Left ventricle myocardium superior (tissue), 1 donor: ENCODE data around the gene JUP. TPM values are rescaled to one million over a fixed set of nuclear protein-coding genes. Genes with fewer than 3 reads are reported as not detected.

Experiments used
- ATAC-seq: fragments of 200-7000 bp; cut with Tn5 transposase; one replicate; pipeline ENCODE4 v1.9.1; 2020; ENCODE audit warnings: mild to moderate bottlenecking, moderate library complexity
- DNase-seq: peaks from one replicate; pipeline ENCODE4 v3.0.0-alpha.2; 2020
- intact Hi-C: fragments of 100-400 bp; cut with micrococcal nuclease; formaldehyde crosslinking; loops from one replicate; pipeline ENCODE4 v1.11.0; 2022
- total RNA-seq: library from RNA; stranded (reverse); fragmentation: NEBNext Ultra II Directional; extraction: Animal tissue kit (Norgen Biotek cat#: 25700); gene quantifications from one replicate; pipeline ENCODE4 v1.2.1, GENCODE V29; 2021
- donor health status: DM: no; HTN: yes; CAD: no; lungs with severe emphysema.

JUP gene
- total RNA-seq, 1 donor from 2014 or later = 217 TPM

GRCh38 chr17:41767324-41768042 is 19.0 kb downstream of the JUP start:
- intact Hi-C loops = no loop called here
- no peak for DNase-seq
- ATAC-seq = no peak

GRCh38 chr17:41766135-41766534 is 20.4 kb downstream of the JUP start:
- intact Hi-C loops = no loop called here
- no peak for DNase-seq
- ATAC-seq = no peak

- ATAC-seq (no peak), DNase-seq (no peak)
- intact Hi-C loops = no loop called here
Observed at GRCh38 chr17:41763327-41763726, 23.2 kb downstream of the JUP start.

GRCh38 chr17:41762841-41763240 is 23.7 kb downstream of the JUP start:
- ATAC-seq (no peak), DNase-seq (no peak)
- intact Hi-C loops = no loop called here

GRCh38 chr17:41762391-41762790 is 24.1 kb downstream of the JUP start:
- DNase-seq = no peak
- no peak for ATAC-seq
- intact Hi-C loops = no loop called here

- DNase-seq (no peak), ATAC-seq (no peak)
- intact Hi-C loops = no loop called here
Observed at GRCh38 chr17:41760878-41761277, 25.6 kb downstream of the JUP start.

GRCh38 chr17:41758601-41759000 is 27.9 kb downstream of the JUP start:
- ATAC-seq (no peak), DNase-seq (no peak)
- intact Hi-C loops = no loop called here

GRCh38 chr17:41754066-41754465 is 32.4 kb downstream of the JUP start:
- intact Hi-C loops = no loop called here
- no peak for DNase-seq
- ATAC-seq = peak; percentile 5

- intact Hi-C loops = no loop called here
- DNase-seq (no peak), ATAC-seq (no peak)
Observed at GRCh38 chr17:41751288-41751687, 35.2 kb downstream of the JUP start.

GRCh38 chr17:41750862-41751261 is 35.6 kb downstream of the JUP start:
- intact Hi-C loops = no loop called here
- no peak for ATAC-seq
- no peak for DNase-seq

- ATAC-seq = no peak
- DNase-seq = no peak
- intact Hi-C loops = no loop called here
Observed at GRCh38 chr17:41748275-41748674, 38.2 kb downstream of the JUP start.

- DNase-seq (no peak), ATAC-seq (no peak)
- intact Hi-C loops = no loop called here
Observed at GRCh38 chr17:41741709-41742108, 44.8 kb downstream of the JUP start.

GRCh38 chr17:41740506-41740905 is 46.0 kb downstream of the JUP start:
- ATAC-seq = no peak
- DNase-seq = no peak
- intact Hi-C loops = no loop called here

GRCh38 chr17:41739661-41740352 is 46.7 kb downstream of the JUP start:
- intact Hi-C loops = loop anchor here (2.0 kb wide), 1 partner anchor 61 kb away; no protein-coding TSS in a partner anchor
- ATAC-seq (no peak), DNase-seq (no peak)

- intact Hi-C loops = loop anchor here (2.0 kb wide), 1 partner anchor 62 kb away; no protein-coding TSS in a partner anchor
- no peak for ATAC-seq
Observed at GRCh38 chr17:41738801-41739112, 47.8 kb downstream of the JUP start.

GRCh38 chr17:41738077-41738800 is 48.3 kb downstream of the JUP start:
- intact Hi-C loops = loop anchor here (2.0 kb wide), 1 partner anchor 63 kb away; no protein-coding TSS in a partner anchor
- DNase-seq (peak; percentile 88), ATAC-seq (peak; percentile 87)

More at GRCh38 chr17:41738801-41739112, 47.8 kb downstream of the JUP start:
- no peak for DNase-seq

GRCh38 chr17:41737680-41738023 is 48.9 kb downstream of the JUP start:
- ATAC-seq = peak; percentile 5
- intact Hi-C loops = loop anchor here (2.0 kb wide), 1 partner anchor 63 kb away; no protein-coding TSS in a partner anchor
- no peak for DNase-seq

- DNase-seq (no peak), ATAC-seq (no peak)
- intact Hi-C loops = no loop called here
Observed at GRCh38 chr17:41736983-41737679, 49.4 kb downstream of the JUP start.

GRCh38 chr17:41735744-41736143 is 50.8 kb downstream of the JUP start:
- intact Hi-C loops = no loop called here
- no peak for DNase-seq
- no peak for ATAC-seq

- intact Hi-C loops = no loop called here
- DNase-seq (no peak), ATAC-seq (peak; percentile 10)
Observed at GRCh38 chr17:41734949-41735313, 51.6 kb downstream of the JUP start.
